CD4-positive, CD25-positive, alpha-beta regulatory T cell (primary cell): ENCODE results near the gene TNFRSF8. TPM values are rescaled to one million over a fixed set of nuclear protein-coding genes. Genes with fewer than 3 reads are reported as not detected.
"Not testable (repeated sequence)": the region's sequence is repeated elsewhere in the genome, so short reads cannot be mapped to it uniquely, and the experiment has no call there.

Source experiments
- ATAC-seq, 2 donors: fragments of 150-1000 bp; cut with Tn5 transposase; one replicate each; pipeline ENCODE4 v1.10.0; 2021; ENCODE audit warnings: low read depth in 2 of 2, moderate number of reproducible peaks in 2 of 2, moderate library complexity in 1 of 2
- DNase-seq, 3 donors: peaks; one replicate each; pipeline versions ENCODE4 v3.0.0 to v3.0.0-alpha.2; 2012 to 2022; ENCODE audit warnings: mixed read lengths in 1 of 3
- H3K27ac ChIP-seq: one replicate; pipeline ENCODE4 v1.7.0; 2013; ENCODE audit warnings: mild to moderate bottlenecking, low read length; ENCODE audit not compliant: insufficient read depth, poor library complexity, severe bottlenecking
- H3K27me3 ChIP-seq: one replicate; pipeline ENCODE4 v1.7.0; 2013; ENCODE audit warnings: low read length; ENCODE audit not compliant: control insufficient read depth, insufficient read depth
- H3K36me3 ChIP-seq: one replicate; pipeline ENCODE4 v1.7.0; 2013; ENCODE audit warnings: mild to moderate bottlenecking, low read length, moderate library complexity; ENCODE audit not compliant: control insufficient read depth, insufficient read depth
- H3K4me1 ChIP-seq: 2 replicates; pipeline ENCODE4 v1.7.0; 2013; ENCODE audit warnings: mild to moderate bottlenecking, low read length; ENCODE audit not compliant: insufficient read depth, control insufficient read depth, poor library complexity, severe bottlenecking
- H3K4me3 ChIP-seq: one replicate; pipeline ENCODE4 v1.7.0; 2013; ENCODE audit warnings: low read depth, mild to moderate bottlenecking, low read length, moderate library complexity
- H3K9me3 ChIP-seq, 2 experiments: 1 replicate in 1 of 2; 2 replicates in 1 of 2; pipeline ENCODE4 v1.7.0; 2013; ENCODE audit warnings: low read length in 2 of 2, mild to moderate bottlenecking in 1 of 2, moderate library complexity in 1 of 2; ENCODE audit not compliant: control insufficient read depth in 2 of 2
- H3K27ac Mint-ChIP-seq, 3 donors: one replicate each; pipeline ENCODE4 v1.8.0; 2020 to 2022; ENCODE audit warnings: mild to moderate bottlenecking in 3 of 3, mixed read lengths in 3 of 3, moderate library complexity in 2 of 3
- H3K27me3 Mint-ChIP-seq: one replicate; pipeline ENCODE4 v1.8.0; 2022; ENCODE audit warnings: mild to moderate bottlenecking, mixed read lengths
- H3K36me3 Mint-ChIP-seq: one replicate; pipeline ENCODE4 v1.8.0; 2020; ENCODE audit warnings: mixed read lengths
- H3K4me1 Mint-ChIP-seq, 4 donors: one replicate each; pipeline ENCODE4 v1.8.0; 2020 to 2022; ENCODE audit warnings: mixed read lengths in 4 of 4, mild to moderate bottlenecking in 1 of 4
- H3K4me3 Mint-ChIP-seq, 4 donors: one replicate each; pipeline ENCODE4 v1.8.0; 2020 to 2022; ENCODE audit warnings: mild to moderate bottlenecking in 4 of 4, mixed read lengths in 4 of 4, moderate library complexity in 3 of 4
- H3K9me3 Mint-ChIP-seq, 7 donors: one replicate each; pipeline ENCODE4 v1.8.0; 2020 to 2022; ENCODE audit warnings: mixed read lengths in 7 of 7, mild to moderate bottlenecking in 3 of 7, moderate library complexity in 2 of 7
- polyA plus RNA-seq, 4 donors: library from polyadenylated mRNA; unstranded; fragments of 300-500 nt; fragmentation: Illumina TruSeq; gene quantifications; one replicate each; pipeline ENCODE4 v1.2.3, GENCODE V29; 2021
- total RNA-seq: library from RNA; stranded (reverse); gene quantifications from one replicate; pipeline ENCODE4 v1.2.3, GENCODE V29; 2022

TNFRSF8 gene
- total and polyA plus RNA-seq, 5 donors from 2014 or later: 1.1 to 3.2 (median 1.6) TPM

GRCh38 chr1:12040457-12041051 is 22.5 kb upstream of the TNFRSF8 start:
- DNase-seq: peak in 1 of 3 donors; percentile 32
- Mint-ChIP-seq H3K36me3 (peaks cover 3% of the 10 kb centered on the region), H3K4me3 (peak overlapping the region in 1 of 4 donors; percentile 26), H3K27ac (peak overlapping the region in 2 of 3 donors; percentile 7 to 79), H3K4me1 (peaks cover 0 to 22% (median 10%) of the 10 kb centered on the region in 4 donors), H3K27me3 (no peaks in the 10 kb centered on the region), H3K9me3 (no peaks in the 10 kb centered on the region)
- H3K4me1 ChIP-seq: peaks cover 9% of the 10 kb centered on the region
- H3K27ac ChIP-seq: no peak overlapping the region
- H3K27me3 ChIP-seq: no peaks in the 10 kb centered on the region
- peak; percentile 50 to 56 for ATAC-seq
- H3K36me3 ChIP-seq: no peaks in the 10 kb centered on the region
- no peaks in the 10 kb centered on the region for H3K9me3 ChIP-seq
- no peak overlapping the region for H3K4me3 ChIP-seq

- peaks cover 0 to 16% (median 10%) of the 10 kb centered on the region in 4 donors for H3K4me1 Mint-ChIP-seq
These were observed 18.8 kb upstream of the TNFRSF8 start for GRCh38 chr1:12044187-12044877.

GRCh38 chr1:12046749-12047119 is 16.4 kb upstream of the TNFRSF8 start:
- no peak for DNase-seq
- Mint-ChIP-seq H3K4me3 (no peak overlapping the region), H3K36me3 (no peaks in the 10 kb centered on the region), H3K9me3 (no peaks in the 10 kb centered on the region), H3K4me1 (peaks cover 0 to 16% (median 5%) of the 10 kb centered on the region in 4 donors), H3K27ac (no peak overlapping the region), H3K27me3 (no peaks in the 10 kb centered on the region)
- H3K27ac ChIP-seq: peak overlapping the region; percentile 67
- ATAC-seq: no peak
- no peaks in the 10 kb centered on the region for H3K36me3 ChIP-seq
- no peaks in the 10 kb centered on the region for H3K27me3 ChIP-seq
- H3K4me1 ChIP-seq: peaks cover 31% of the 10 kb centered on the region
- peak overlapping the region; percentile 66 for H3K4me3 ChIP-seq
- H3K9me3 ChIP-seq: no peaks in the 10 kb centered on the region

More at GRCh38 chr1:12044187-12044877, 18.8 kb upstream of the TNFRSF8 start:
- not testable (repeated sequence) for H3K9me3 ChIP-seq, H3K36me3 Mint-ChIP-seq, H3K27ac ChIP-seq, ATAC-seq, DNase-seq, H3K36me3 ChIP-seq, H3K27me3 ChIP-seq, H3K27me3 Mint-ChIP-seq, H3K9me3 Mint-ChIP-seq
- H3K4me1 ChIP-seq: peaks cover 31% of the 10 kb centered on the region
- Mint-ChIP-seq H3K4me3 (peak overlapping the region in 3 of 4 donors; percentile 13 to 15 (median 15)), H3K27ac (peak overlapping the region in 2 of 3 donors; percentile 23 to 66)
- H3K4me3 ChIP-seq: peak overlapping the region; percentile 32

GRCh38 chr1:12047120-12047876 is 15.8 kb upstream of the TNFRSF8 start:
- H3K4me1 ChIP-seq: peaks cover 37% of the 10 kb centered on the region
- no peak overlapping the region for H3K4me3 Mint-ChIP-seq
- no peaks in the 10 kb centered on the region for H3K36me3 Mint-ChIP-seq
- ATAC-seq (peak; percentile 49 to 50), DNase-seq (peak; percentile 28 to 84 (median 57))
- no peaks in the 10 kb centered on the region for H3K36me3 ChIP-seq
- H3K27me3 ChIP-seq: no peaks in the 10 kb centered on the region
- H3K4me3 ChIP-seq: peak overlapping the region; percentile 66
- no peaks in the 10 kb centered on the region for H3K9me3 ChIP-seq
- peak overlapping the region; percentile 67 for H3K27ac ChIP-seq
- no peak overlapping the region for H3K27ac Mint-ChIP-seq
- H3K27me3 Mint-ChIP-seq: no peaks in the 10 kb centered on the region
- peaks cover 0 to 22% (median 8%) of the 10 kb centered on the region in 4 donors for H3K4me1 Mint-ChIP-seq
- no peaks in the 10 kb centered on the region for H3K9me3 Mint-ChIP-seq

- Mint-ChIP-seq H3K4me1 (peaks cover 0 to 28% (median 16%) of the 10 kb centered on the region in 4 donors), H3K4me3 (peak overlapping the region in 3 of 4 donors; percentile 33 to 54 (median 52)), H3K27me3 (no peaks in the 10 kb centered on the region), H3K36me3 (no peaks in the 10 kb centered on the region), H3K27ac (peak overlapping the region in 1 of 3 donors; percentile 83), H3K9me3 (no peaks in the 10 kb centered on the region)
- no peak for ATAC-seq
- DNase-seq: no peak
- H3K27ac ChIP-seq: no peak overlapping the region
- H3K4me1 ChIP-seq: peaks cover 44% of the 10 kb centered on the region
- H3K4me3 ChIP-seq: no peak overlapping the region
- H3K27me3 ChIP-seq: no peaks in the 10 kb centered on the region
- H3K36me3 ChIP-seq: no peaks in the 10 kb centered on the region
- no peaks in the 10 kb centered on the region for H3K9me3 ChIP-seq
These were observed 14.7 kb upstream of the TNFRSF8 start for GRCh38 chr1:12048372-12048771.

GRCh38 chr1:12049616-12050015 is 13.5 kb upstream of the TNFRSF8 start:
- Histone ChIP-seq H3K9me3 (no peaks in the 10 kb centered on the region), H3K4me3 (no peak overlapping the region), H3K27ac (no peak overlapping the region), H3K36me3 (no peaks in the 10 kb centered on the region), H3K4me1 (peaks cover 36% of the 10 kb centered on the region), H3K27me3 (no peaks in the 10 kb centered on the region)
- DNase-seq: no peak
- Mint-ChIP-seq H3K36me3 (no peaks in the 10 kb centered on the region), H3K9me3 (no peaks in the 10 kb centered on the region), H3K4me3 (peak overlapping the region in 2 of 4 donors; percentile 7 to 11), H3K27me3 (no peaks in the 10 kb centered on the region), H3K4me1 (peaks cover 0 to 30% (median 16%) of the 10 kb centered on the region in 4 donors), H3K27ac (peak overlapping the region in 1 of 3 donors; percentile 87)
- no peak for ATAC-seq

GRCh38 chr1:12051361-12051760 is 11.7 kb upstream of the TNFRSF8 start:
- no peaks in the 10 kb centered on the region for H3K9me3 Mint-ChIP-seq
- peak overlapping the region in 1 of 3 donors; percentile 96 for H3K27ac Mint-ChIP-seq
- H3K4me1 Mint-ChIP-seq: peaks cover 3 to 31% (median 19%) of the 10 kb centered on the region in 4 donors
- no peaks in the 10 kb centered on the region for H3K36me3 ChIP-seq
- no peaks in the 10 kb centered on the region for H3K9me3 ChIP-seq
- H3K4me3 Mint-ChIP-seq: no peak overlapping the region
- H3K36me3 Mint-ChIP-seq: no peaks in the 10 kb centered on the region
- H3K4me1 ChIP-seq: peaks cover 32% of the 10 kb centered on the region
- H3K27me3 Mint-ChIP-seq: no peaks in the 10 kb centered on the region
- peak overlapping the region; percentile 78 for H3K27ac ChIP-seq
- H3K4me3 ChIP-seq: no peak overlapping the region
- no peaks in the 10 kb centered on the region for H3K27me3 ChIP-seq
- no peak for ATAC-seq
- DNase-seq: no peak
